Keratinocyte (primary cell): ENCODE data around the gene ACTN4. TPM values are rescaled to one million over a fixed set of nuclear protein-coding genes. Genes with fewer than 3 reads are reported as not detected.

ENCODE experiments used
- DNase-seq: peaks from one replicate; pipeline ENCODE4 v3.0.0-alpha.2; 2011; ENCODE audit warnings: low read depth, missing footprints, low spot score
- FAIRE-seq: peaks from 2 replicates; lab custom pipeline; 2011; peaks lifted over from hg19 to GRCh38; lab: Jason Lieb, UNC
- H2AFZ ChIP-seq: 2 replicates; pipeline ENCODE4 v1.6.0; 2012; ENCODE audit warnings: low read length, control low read depth, inconsistent platforms; ENCODE audit not compliant: control insufficient read depth
- H3K27ac ChIP-seq: 2 replicates; pipeline ENCODE4 v1.5.1; 2011; ENCODE audit warnings: low read length; ENCODE audit not compliant: control insufficient read depth, insufficient read depth
- H3K27me3 ChIP-seq: 3 replicates; pipeline ENCODE4 v1.6.0; 2011; ENCODE audit warnings: low read length; ENCODE audit not compliant: control insufficient read depth, insufficient read depth; ENCODE audit errors: extremely low read depth
- H3K36me3 ChIP-seq, 2 experiments: 2 replicates in 1 of 2; 3 replicates in 1 of 2; pipeline ENCODE4 v1.5.1; 2011; ENCODE audit warnings: low read length in 2 of 2, mild to moderate bottlenecking in 1 of 2; ENCODE audit not compliant: control insufficient read depth in 2 of 2, insufficient read depth in 2 of 2; ENCODE audit errors: extremely low read depth in 1 of 2
- H3K4me1 ChIP-seq: 3 replicates; pipeline ENCODE4 v1.5.1; 2011; ENCODE audit warnings: low read length; ENCODE audit not compliant: control insufficient read depth, insufficient read depth; ENCODE audit errors: extremely low read depth
- H3K4me2 ChIP-seq: 3 replicates; pipeline ENCODE4 v1.6.0; 2011; ENCODE audit warnings: low read depth, low read length; ENCODE audit not compliant: control insufficient read depth, insufficient read depth; ENCODE audit errors: extremely low read depth
- H3K4me3 ChIP-seq, 3 experiments: fragments of 200-600 bp in 1 of 3; sonication (generic) in 1 of 3; 2 replicates in 2 of 3; 3 replicates in 1 of 3; pipeline ENCODE4 v1.5.1; 2011 to 2016; ENCODE audit warnings: low read length in 3 of 3, mild to moderate bottlenecking in 3 of 3, control low read depth in 2 of 3, inconsistent platforms in 1 of 3, low read depth in 1 of 3, mixed read lengths in 1 of 3, mixed run types in 1 of 3, moderate library complexity in 1 of 3; ENCODE audit not compliant: control insufficient read depth in 2 of 3, insufficient read depth in 2 of 3; ENCODE audit errors: extremely low read depth in 1 of 3
- H3K79me2 ChIP-seq: 2 replicates; pipeline ENCODE4 v1.6.0; 2012; ENCODE audit warnings: low read length; ENCODE audit not compliant: control insufficient read depth, insufficient read depth
- H3K9ac ChIP-seq: 3 replicates; pipeline ENCODE4 v1.6.0; 2011; ENCODE audit warnings: low read length; ENCODE audit not compliant: control insufficient read depth, insufficient read depth; ENCODE audit errors: extremely low read depth
- H3K9me1 ChIP-seq: 3 replicates; pipeline ENCODE4 v1.6.0; 2011; ENCODE audit warnings: low read length; ENCODE audit not compliant: control insufficient read depth, insufficient read depth; ENCODE audit errors: extremely low read depth
- H3K9me3 ChIP-seq: 2 replicates; pipeline ENCODE4 v1.5.1; 2012; ENCODE audit warnings: low read depth, low read length; ENCODE audit not compliant: control insufficient read depth
- H4K20me1 ChIP-seq: 3 replicates; pipeline ENCODE4 v1.6.0; 2011; ENCODE audit warnings: low read length; ENCODE audit not compliant: control insufficient read depth, insufficient read depth; ENCODE audit errors: extremely low read depth
- EZH2 ChIP-seq: IDR thresholded peaks from one replicate; pipeline ENCODE4 v1.6.1; 2012; ENCODE audit warnings: inconsistent platforms, mild to moderate bottlenecking, low read length, moderate library complexity
- dilution Hi-C: fragments of 300-500 bp; cut with MboI; formaldehyde crosslinking; loops from one replicate; pipeline ENCODE4 v1.7.0; 2020; ENCODE audit warnings: low sequenced_read_pairs; ENCODE audit not compliant: extremely low pct_ligation_motif_present
- polyA plus RNA-seq, 5 experiments: library from polyadenylated mRNA; depleted of rRNA in 3 of 5; stranded (reverse) in 3 of 5; stranded (forward) in 1 of 5; unstranded in 1 of 5; fragments of >200 nt; gene quantifications; 1 replicate in 1 of 5; 2 replicates in 3 of 5; 3 replicates in 1 of 5; pipeline versions ENCODE4 v1.2.1 to v1.2.3, GENCODE V29; 2011 to 2012; ENCODE audit warnings: missing spikeins in 2 of 5, low read depth in 1 of 5, low replicate concordance in 1 of 5
- TF ChIP-seq, protein P1 (sequence below), 3 experiments: IDR thresholded peaks in 1 of 3; conservative IDR thresholded peaks in 1 of 3; optimal IDR thresholded peaks in 1 of 3; 2 replicates in 2 of 3; 3 replicates in 1 of 3; pipeline versions ENCODE3 to v1.5.1; 2011; ENCODE audit warnings: low read length in 3 of 3, mild to moderate bottlenecking in 3 of 3, moderate library complexity in 2 of 3, control low read depth in 1 of 3, inconsistent platforms in 1 of 3; ENCODE audit not compliant: insufficient read depth in 2 of 3; ENCODE audit errors: extremely low read depth in 1 of 3

The ACTN4 gene
- polyA plus RNA-seq, 1 donor (not counting 4 experiments of a cell fraction or from before 2014, with no cell fraction given), result 463 TPM

GRCh38 chr19:38639679-38640078 is 7.8 kb upstream of the ACTN4 start:
- no peaks in the 10 kb centered on the region for H3K27me3 ChIP-seq
- H3K9me3 ChIP-seq, result no peaks in the 10 kb centered on the region
- DNase-seq (no peak), FAIRE-seq (no peak)
- peak overlapping the region; percentile 26 for H3K27ac ChIP-seq
- dilution Hi-C loops, result no loop called here
- TF ChIP-seq, protein P1, sequence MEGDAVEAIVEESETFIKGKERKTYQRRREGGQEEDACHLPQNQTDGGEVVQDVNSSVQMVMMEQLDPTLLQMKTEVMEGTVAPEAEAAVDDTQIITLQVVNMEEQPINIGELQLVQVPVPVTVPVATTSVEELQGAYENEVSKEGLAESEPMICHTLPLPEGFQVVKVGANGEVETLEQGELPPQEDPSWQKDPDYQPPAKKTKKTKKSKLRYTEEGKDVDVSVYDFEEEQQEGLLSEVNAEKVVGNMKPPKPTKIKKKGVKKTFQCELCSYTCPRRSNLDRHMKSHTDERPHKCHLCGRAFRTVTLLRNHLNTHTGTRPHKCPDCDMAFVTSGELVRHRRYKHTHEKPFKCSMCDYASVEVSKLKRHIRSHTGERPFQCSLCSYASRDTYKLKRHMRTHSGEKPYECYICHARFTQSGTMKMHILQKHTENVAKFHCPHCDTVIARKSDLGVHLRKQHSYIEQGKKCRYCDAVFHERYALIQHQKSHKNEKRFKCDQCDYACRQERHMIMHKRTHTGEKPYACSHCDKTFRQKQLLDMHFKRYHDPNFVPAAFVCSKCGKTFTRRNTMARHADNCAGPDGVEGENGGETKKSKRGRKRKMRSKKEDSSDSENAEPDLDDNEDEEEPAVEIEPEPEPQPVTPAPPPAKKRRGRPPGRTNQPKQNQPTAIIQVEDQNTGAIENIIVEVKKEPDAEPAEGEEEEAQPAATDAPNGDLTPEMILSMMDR (optimal IDR thresholded peaks at IDR 0.05 in 1 of 3, IDR thresholded peaks at IDR 0.05 in 1 of 3, conservative IDR thresholded peaks at IDR 0.05 in 1 of 3; ENCODE audit: extremely low read depth in 1 of 3, insufficient read depth in 2 of 3, low read length in 3 of 3), result no peak
- no peak for TF ChIP-seq EZH2
- peaks cover 48% of the 10 kb centered on the region for H3K4me1 ChIP-seq
- H3K79me2 ChIP-seq, result peaks cover 4% of the 10 kb centered on the region
- H3K4me2 ChIP-seq, result no peak overlapping the region
- H2AFZ ChIP-seq, result no peak overlapping the region
- no peaks in the 10 kb centered on the region for H4K20me1 ChIP-seq
- H3K36me3 ChIP-seq, result peaks cover 8 to 13% of the 10 kb centered on the region in 2 experiments
- no peak overlapping the region for H3K4me3 ChIP-seq
- H3K9ac ChIP-seq, result peak overlapping the region; percentile 2
- no peaks in the 10 kb centered on the region for H3K9me1 ChIP-seq

DNA sequence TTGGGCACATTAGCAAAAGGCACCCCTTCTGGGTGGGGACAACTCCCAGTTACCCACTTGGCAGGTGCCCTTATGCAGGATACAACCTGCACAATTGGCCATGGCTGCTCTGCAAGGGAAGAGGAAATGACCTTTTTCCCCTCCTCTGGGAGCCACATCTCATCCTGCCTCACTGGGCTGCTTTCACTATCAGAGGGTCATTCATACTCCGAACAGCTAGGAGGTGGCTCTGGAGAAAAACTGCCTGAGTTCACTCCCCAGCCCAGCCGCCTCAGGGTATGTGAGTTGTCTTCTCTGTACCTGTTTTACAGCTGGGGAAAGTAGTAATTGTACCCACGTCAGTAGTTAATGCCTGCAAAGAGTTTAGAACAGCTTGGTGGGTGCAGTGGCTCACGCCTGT is 7.1 kb upstream of the ACTN4 start:
- Histone ChIP-seq H3K9me1 (no peaks in the 10 kb centered on the region), H3K4me2 (peak overlapping the region; percentile 7), H3K79me2 (peaks cover 2% of the 10 kb centered on the region), H3K36me3 (peaks cover 2 to 6% of the 10 kb centered on the region in 2 experiments), H3K27ac (peak overlapping the region; percentile 8), H2AFZ (no peak overlapping the region), H3K4me3 (no peak overlapping the region), H3K9me3 (no peaks in the 10 kb centered on the region), H3K4me1 (peaks cover 45% of the 10 kb centered on the region), H3K27me3 (no peaks in the 10 kb centered on the region), H4K20me1 (no peaks in the 10 kb centered on the region), H3K9ac (no peak overlapping the region)
- DNase-seq (no peak), FAIRE-seq (peak; percentile 46)
- dilution Hi-C loops, result no loop called here
- TF ChIP-seq, protein P1 (optimal IDR thresholded peaks at IDR 0.05 in 1 of 3, IDR thresholded peaks at IDR 0.05 in 1 of 3, conservative IDR thresholded peaks at IDR 0.05 in 1 of 3; ENCODE audit: extremely low read depth in 1 of 3, insufficient read depth in 2 of 3, low read length in 3 of 3), result peak in 1 of 3 experiments; percentile 7
- TF ChIP-seq EZH2, result no peak
